ENCODE measurements around the gene DHX8. TPM values are rescaled to one million over a fixed set of nuclear protein-coding genes. Genes with fewer than 3 reads are reported as not detected.
"Not testable (repeated sequence)": the region's sequence is repeated elsewhere in the genome, so short reads cannot be mapped to it uniquely, and the experiment has no call there.

Gene DHX8
- total RNA-seq, 2 experiments from 2014 or later = 37.0 to 48.3 TPM

DNA sequence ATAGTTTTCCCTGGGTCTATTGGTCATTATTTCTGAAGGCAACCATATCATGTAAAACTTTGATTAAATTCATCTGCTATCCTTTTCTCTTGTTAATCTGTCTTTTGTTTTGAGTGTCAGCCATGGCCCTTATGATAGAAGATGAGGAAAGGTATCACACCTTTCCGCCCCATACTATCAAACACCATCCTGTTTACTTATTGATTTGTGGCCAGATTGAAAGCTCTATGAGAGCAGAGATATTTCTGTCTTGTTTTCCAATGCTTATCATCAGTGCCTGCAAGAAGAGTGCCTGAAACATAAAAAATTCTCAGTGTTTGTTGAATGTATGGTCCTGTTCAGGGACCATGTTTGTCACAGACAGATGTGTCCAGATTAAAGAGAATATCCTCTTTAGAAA lies 22.6 kb upstream of the DHX8 start:
- CTCF ChIA-PET (ENCODE audit: unreplicated experiment) = no interaction called here
- no peak for TF ChIP-seq EZH2phosphoT487 (IDR thresholded peaks at IDR 0.05; ENCODE audit: borderline replicate concordance, low read depth, low read length)
- TF ChIP-seq, protein P1, sequence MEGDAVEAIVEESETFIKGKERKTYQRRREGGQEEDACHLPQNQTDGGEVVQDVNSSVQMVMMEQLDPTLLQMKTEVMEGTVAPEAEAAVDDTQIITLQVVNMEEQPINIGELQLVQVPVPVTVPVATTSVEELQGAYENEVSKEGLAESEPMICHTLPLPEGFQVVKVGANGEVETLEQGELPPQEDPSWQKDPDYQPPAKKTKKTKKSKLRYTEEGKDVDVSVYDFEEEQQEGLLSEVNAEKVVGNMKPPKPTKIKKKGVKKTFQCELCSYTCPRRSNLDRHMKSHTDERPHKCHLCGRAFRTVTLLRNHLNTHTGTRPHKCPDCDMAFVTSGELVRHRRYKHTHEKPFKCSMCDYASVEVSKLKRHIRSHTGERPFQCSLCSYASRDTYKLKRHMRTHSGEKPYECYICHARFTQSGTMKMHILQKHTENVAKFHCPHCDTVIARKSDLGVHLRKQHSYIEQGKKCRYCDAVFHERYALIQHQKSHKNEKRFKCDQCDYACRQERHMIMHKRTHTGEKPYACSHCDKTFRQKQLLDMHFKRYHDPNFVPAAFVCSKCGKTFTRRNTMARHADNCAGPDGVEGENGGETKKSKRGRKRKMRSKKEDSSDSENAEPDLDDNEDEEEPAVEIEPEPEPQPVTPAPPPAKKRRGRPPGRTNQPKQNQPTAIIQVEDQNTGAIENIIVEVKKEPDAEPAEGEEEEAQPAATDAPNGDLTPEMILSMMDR (conservative IDR thresholded peaks at IDR 0.05; ENCODE audit: low read length) = no peak
- H3K9me3 ChIP-seq (ENCODE audit: low read length) = no peaks in the 10 kb centered on the region
- intact Hi-C loops (cut with micrococcal nuclease; ENCODE audit: unreplicated experiment) = no loop called here
- H3K79me2 ChIP-seq (ENCODE audit: insufficient read depth, low read depth, low read length) = no peaks in the 10 kb centered on the region
- no TSS peak for BruUV-seq (replicated peaks)
- H3K36me3 ChIP-seq (ENCODE audit: insufficient read depth, low read length) = no peaks in the 10 kb centered on the region
- H2AFZ ChIP-seq (ENCODE audit: low read length) = no peak overlapping the region
- no peak for DNase-seq (ENCODE audit: low spot score)
- H3K4me2 ChIP-seq (ENCODE audit: low read length) = no peak overlapping the region
- H3K4me1 ChIP-seq (ENCODE audit: insufficient read depth, low read length, poor library complexity, severe bottlenecking) = no peaks in the 10 kb centered on the region
- H4K20me1 ChIP-seq (ENCODE audit: insufficient read depth, low read length) = no peaks in the 10 kb centered on the region
- POLR2A ChIA-PET = no interaction called here
- no peaks in the 10 kb centered on the region for H3K9me2 ChIP-seq (ENCODE audit: insufficient read depth, low read length)
- no peak overlapping the region for H3K4me3 ChIP-seq (ENCODE audit: low read depth, low read length, poor library complexity, severe bottlenecking)
- no peak overlapping the region for H3K27ac ChIP-seq (ENCODE audit: low read depth, low read length, poor library complexity, severe bottlenecking)

DNA sequence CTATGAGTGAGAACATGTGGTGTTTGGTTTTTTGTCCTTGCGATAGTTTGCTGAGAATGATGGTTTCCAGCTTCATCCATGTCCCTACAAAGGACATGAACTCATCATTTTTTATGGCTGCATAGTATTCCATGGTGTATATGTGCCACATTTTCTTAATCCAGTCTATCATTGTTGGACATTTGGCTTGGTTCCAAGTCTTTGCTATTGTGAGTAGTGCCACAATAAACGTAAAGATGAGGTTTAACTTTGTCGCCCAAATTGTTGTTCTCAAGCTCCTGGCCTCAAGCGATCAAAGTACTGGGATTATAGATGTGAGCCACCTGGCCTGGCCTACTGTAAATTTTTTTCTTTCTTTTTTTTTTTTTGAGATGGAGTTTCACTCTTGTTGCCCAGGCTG lies 21.2 kb upstream of the DHX8 start:
- H3K4me1 ChIP-seq (ENCODE audit: insufficient read depth, low read length, poor library complexity, severe bottlenecking); H3K27ac ChIP-seq (ENCODE audit: low read depth, low read length, poor library complexity, severe bottlenecking); H3K4me3 ChIP-seq (ENCODE audit: low read depth, low read length, poor library complexity, severe bottlenecking); H2AFZ ChIP-seq (ENCODE audit: low read length); H4K20me1 ChIP-seq (ENCODE audit: insufficient read depth, low read length); H3K4me2 ChIP-seq (ENCODE audit: low read length); H3K79me2 ChIP-seq (ENCODE audit: insufficient read depth, low read depth, low read length); CTCF ChIA-PET (ENCODE audit: unreplicated experiment); DNase-seq (ENCODE audit: low spot score); intact Hi-C loops (cut with micrococcal nuclease; ENCODE audit: unreplicated experiment); H3K36me3 ChIP-seq (ENCODE audit: insufficient read depth, low read length); H3K9me2 ChIP-seq (ENCODE audit: insufficient read depth, low read length); POLR2A ChIA-PET; BruUV-seq (replicated peaks); H3K9me3 ChIP-seq (ENCODE audit: low read length): not testable (repeated sequence)

DNA sequence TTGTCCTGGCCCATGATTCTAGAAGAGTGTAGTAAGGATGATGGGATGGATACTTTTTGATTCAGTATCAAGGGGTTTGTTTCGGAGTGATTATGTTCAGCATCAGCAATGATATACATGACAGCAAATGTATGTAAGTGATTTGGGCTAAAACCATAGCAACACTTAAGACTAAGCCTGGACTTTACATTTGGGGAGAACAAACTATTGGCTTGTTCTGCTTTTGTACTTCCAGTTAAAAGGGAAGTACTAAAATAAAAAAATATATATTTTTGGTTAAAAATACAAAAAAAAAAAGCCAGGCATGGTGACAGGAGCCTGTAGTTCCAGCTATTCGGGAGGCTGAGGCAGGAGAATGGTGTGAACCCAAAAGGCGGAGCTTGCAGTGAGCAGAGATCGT lies 20.5 kb upstream of the DHX8 start:
- Histone ChIP-seq H2AFZ (ENCODE audit: low read length) (no peak overlapping the region), H3K79me2 (ENCODE audit: insufficient read depth, low read depth, low read length) (no peaks in the 10 kb centered on the region), H3K4me1 (ENCODE audit: insufficient read depth, low read length, poor library complexity, severe bottlenecking) (no peaks in the 10 kb centered on the region), H3K4me2 (ENCODE audit: low read length) (no peak overlapping the region), H3K9me3 (ENCODE audit: low read length) (no peaks in the 10 kb centered on the region), H3K27ac (ENCODE audit: low read depth, low read length, poor library complexity, severe bottlenecking) (no peak overlapping the region), H4K20me1 (ENCODE audit: insufficient read depth, low read length) (no peaks in the 10 kb centered on the region), H3K4me3 (ENCODE audit: low read depth, low read length, poor library complexity, severe bottlenecking) (no peak overlapping the region), H3K9me2 (ENCODE audit: insufficient read depth, low read length) (no peaks in the 10 kb centered on the region), H3K36me3 (ENCODE audit: insufficient read depth, low read length) (no peaks in the 10 kb centered on the region)
- TF ChIP-seq, protein P1 (conservative IDR thresholded peaks at IDR 0.05; ENCODE audit: low read length) = no peak
- no peak for TF ChIP-seq EZH2phosphoT487 (IDR thresholded peaks at IDR 0.05; ENCODE audit: borderline replicate concordance, low read depth, low read length)
- intact Hi-C loops (cut with micrococcal nuclease; ENCODE audit: unreplicated experiment) = no loop called here
- ChIA-PET CTCF (ENCODE audit: unreplicated experiment) (no interaction called here), POLR2A (no interaction called here)
- DNase-seq (ENCODE audit: low spot score) = no peak
- BruUV-seq (replicated peaks) = no TSS peak

Measured in OCI-LY7 (cell line).